GM21786 (cell line): ENCODE data around the gene ZNF554.
A peak's percentile ranks its signal among the peaks of the same experiment; 100 is the strongest.

Experiments
- ATAC-seq: cut with Tn5 transposase; IDR thresholded peaks from one replicate; pipeline ENCODE4 v1.9.1; 2021; ENCODE audit not compliant: unreplicated experiment

ZNF554 gene

GRCh38 chr19:2823646-2824045 is 4.0 kb downstream of the ZNF554 start:
- ATAC-seq, result no peak

- ATAC-seq, result no peak
These were observed 4.5 kb downstream of the ZNF554 start for GRCh38 chr19:2824129-2824528.

GRCh38 chr19:2827022-2827421 is 7.4 kb downstream of the ZNF554 start:
- no peak for ATAC-seq

GRCh38 chr19:2827840-2828489 is 8.3 kb downstream of the ZNF554 start:
- ATAC-seq, result no peak

- no peak for ATAC-seq
These were observed 14.7 kb downstream of the ZNF554 start for GRCh38 chr19:2834294-2834871.

GRCh38 chr19:2837430-2837829 is 17.8 kb downstream of the ZNF554 start:
- no peak for ATAC-seq

- peak; percentile 91 for ATAC-seq
These were observed 21.4 kb downstream of the ZNF554 start, which contains the start of gene ZNF555 for GRCh38 chr19:2840794-2841791. Gene ZNF555 (plus strand): TSS chr19:2841475. CDS start chr19:2841573, 98 bp downstream.

- ATAC-seq, result no peak
These were observed 22.3 kb downstream of the ZNF554 start for GRCh38 chr19:2841855-2842574.

- ATAC-seq, result no peak
These were observed 25.4 kb downstream of the ZNF554 start for GRCh38 chr19:2845107-2845506.

- ATAC-seq, result no peak
These were observed 26.7 kb downstream of the ZNF554 start for GRCh38 chr19:2846180-2846894.

- ATAC-seq, result no peak
These were observed 27.8 kb downstream of the ZNF554 start for GRCh38 chr19:2847507-2847906.

- no peak for ATAC-seq
These were observed 28.9 kb downstream of the ZNF554 start for GRCh38 chr19:2848616-2849015.

GRCh38 chr19:2850256-2850925 is 30.7 kb downstream of the ZNF554 start:
- no peak for ATAC-seq

GRCh38 chr19:2852598-2852997 is 32.9 kb downstream of the ZNF554 start:
- ATAC-seq, result no peak

GRCh38 chr19:2853015-2853606 is 33.4 kb downstream of the ZNF554 start:
- ATAC-seq, result no peak

GRCh38 chr19:2854849-2855248 is 35.2 kb downstream of the ZNF554 start:
- no peak for ATAC-seq

- no peak for ATAC-seq
These were observed 36.9 kb downstream of the ZNF554 start for GRCh38 chr19:2856457-2857050.

GRCh38 chr19:2858864-2859263 is 39.2 kb downstream of the ZNF554 start:
- no peak for ATAC-seq

GRCh38 chr19:2863816-2864215 is 44.1 kb downstream of the ZNF554 start:
- ATAC-seq, result no peak
